GM12873 (cell line): ENCODE measurements around the gene GCSH.

ENCODE experiments used
- TF ChIP-seq, protein P1 (sequence below): IDR thresholded peaks from 2 replicates; pipeline ENCODE4 v1.5.1; 2012; ENCODE audit warnings: low read depth, mild to moderate bottlenecking, moderate library complexity, low read length, control low read depth; ENCODE audit not compliant: insufficient read depth; ENCODE audit errors: missing control alignments

Gene GCSH

GRCh38 chr16:81066681-81067080 lies 29.5 kb downstream of the GCSH start:
- TF ChIP-seq, protein P1, sequence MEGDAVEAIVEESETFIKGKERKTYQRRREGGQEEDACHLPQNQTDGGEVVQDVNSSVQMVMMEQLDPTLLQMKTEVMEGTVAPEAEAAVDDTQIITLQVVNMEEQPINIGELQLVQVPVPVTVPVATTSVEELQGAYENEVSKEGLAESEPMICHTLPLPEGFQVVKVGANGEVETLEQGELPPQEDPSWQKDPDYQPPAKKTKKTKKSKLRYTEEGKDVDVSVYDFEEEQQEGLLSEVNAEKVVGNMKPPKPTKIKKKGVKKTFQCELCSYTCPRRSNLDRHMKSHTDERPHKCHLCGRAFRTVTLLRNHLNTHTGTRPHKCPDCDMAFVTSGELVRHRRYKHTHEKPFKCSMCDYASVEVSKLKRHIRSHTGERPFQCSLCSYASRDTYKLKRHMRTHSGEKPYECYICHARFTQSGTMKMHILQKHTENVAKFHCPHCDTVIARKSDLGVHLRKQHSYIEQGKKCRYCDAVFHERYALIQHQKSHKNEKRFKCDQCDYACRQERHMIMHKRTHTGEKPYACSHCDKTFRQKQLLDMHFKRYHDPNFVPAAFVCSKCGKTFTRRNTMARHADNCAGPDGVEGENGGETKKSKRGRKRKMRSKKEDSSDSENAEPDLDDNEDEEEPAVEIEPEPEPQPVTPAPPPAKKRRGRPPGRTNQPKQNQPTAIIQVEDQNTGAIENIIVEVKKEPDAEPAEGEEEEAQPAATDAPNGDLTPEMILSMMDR = no peak

DNA sequence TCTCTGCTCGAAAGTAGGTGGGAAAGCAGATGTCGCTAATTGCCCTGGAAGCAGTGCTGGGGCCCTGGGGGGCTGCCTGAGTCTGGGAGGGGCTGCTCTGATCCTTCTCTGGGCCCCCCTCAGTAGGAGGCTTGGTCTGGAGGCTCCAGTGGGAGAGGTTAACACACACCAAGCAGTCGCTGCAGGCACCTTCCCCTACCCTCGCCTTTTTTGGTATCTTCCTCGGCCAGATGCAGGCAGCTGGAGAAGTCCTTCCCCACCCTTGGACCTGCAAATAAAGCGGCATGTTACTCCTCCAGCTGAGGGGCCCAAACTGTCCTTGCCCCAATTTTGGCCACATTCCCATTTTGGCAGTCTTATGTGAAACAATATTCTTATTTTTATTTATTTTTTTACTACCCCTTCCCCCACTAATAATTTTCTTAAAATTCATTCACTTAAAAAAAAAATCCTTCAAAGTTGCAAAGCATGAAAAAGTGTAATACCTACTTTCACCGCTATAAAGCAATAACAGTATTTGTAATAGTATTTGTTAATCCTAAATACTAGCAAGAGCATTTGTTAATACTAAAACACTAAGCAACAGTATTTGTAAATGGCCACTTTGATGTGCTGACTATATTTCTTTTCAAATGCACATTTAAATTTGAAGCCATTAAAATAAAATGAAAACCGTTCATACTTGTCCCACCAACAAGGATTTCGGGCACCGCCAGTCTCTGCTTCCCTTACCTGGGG lies 34.2 kb downstream of the GCSH start:
- TF ChIP-seq, protein P1 = no peak

DNA sequence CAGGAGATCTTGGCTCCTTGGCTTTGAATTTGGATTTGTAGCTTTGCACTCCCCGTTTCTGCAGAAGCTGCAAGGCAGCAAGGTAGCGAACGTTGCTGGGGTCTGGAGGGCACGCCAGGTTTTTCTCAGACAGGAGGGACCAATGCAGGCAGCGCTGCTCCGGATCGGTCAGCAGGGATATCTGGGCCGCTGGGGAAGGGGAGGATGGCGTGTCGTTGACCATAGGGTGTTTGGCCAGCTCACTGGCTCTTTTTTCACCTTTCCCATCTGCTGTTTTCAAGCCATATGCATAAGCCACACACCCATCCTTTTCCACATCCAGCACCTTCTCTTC lies 34.9 kb downstream of the GCSH start:
- TF ChIP-seq, protein P1 = no peak

- TF ChIP-seq, protein P1 = no peak
These were observed 35.5 kb downstream of the GCSH start for GRCh38 chr16:81060576-81061306.

DNA sequence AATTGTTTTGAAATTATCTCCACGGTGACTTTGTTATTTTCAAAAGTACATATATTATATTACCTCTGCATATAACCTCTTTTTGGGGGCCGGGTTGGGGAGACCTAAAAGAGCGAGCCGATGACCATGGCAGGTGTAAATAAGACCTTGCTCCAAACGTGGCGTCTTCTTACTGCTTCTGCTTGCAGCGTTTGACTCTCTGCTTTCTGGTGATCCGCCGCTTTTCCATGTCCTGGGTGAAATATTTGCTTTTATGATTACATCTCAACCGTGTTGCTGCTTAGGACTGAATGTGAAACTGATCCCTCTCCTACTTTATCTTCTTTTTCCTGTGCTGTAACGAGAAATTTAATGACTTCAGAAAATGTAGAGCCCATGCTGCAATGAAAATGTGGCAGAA lies 42.4 kb downstream of the GCSH start:
- TF ChIP-seq, protein P1 = no peak

DNA sequence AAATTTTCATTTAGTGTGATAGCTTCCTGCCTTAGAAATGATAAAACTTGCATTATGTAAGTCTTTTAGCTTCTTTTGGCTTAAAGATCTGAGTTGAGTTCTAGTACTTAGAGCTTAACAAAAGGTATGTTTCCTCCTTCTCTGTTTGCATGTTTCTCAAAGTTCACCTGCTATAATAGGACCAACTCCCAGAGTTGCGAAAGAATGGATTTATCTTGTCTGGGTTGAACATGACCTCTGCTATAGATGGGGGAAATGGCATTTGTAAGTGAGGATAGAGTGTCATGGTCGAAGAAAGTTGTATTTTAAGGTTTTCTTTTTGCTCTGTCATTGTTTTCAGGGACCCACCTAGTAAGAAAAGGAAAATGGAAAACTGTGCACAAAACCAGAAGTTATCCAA lies 53.4 kb downstream of the GCSH start:
- TF ChIP-seq, protein P1 = no peak

DNA sequence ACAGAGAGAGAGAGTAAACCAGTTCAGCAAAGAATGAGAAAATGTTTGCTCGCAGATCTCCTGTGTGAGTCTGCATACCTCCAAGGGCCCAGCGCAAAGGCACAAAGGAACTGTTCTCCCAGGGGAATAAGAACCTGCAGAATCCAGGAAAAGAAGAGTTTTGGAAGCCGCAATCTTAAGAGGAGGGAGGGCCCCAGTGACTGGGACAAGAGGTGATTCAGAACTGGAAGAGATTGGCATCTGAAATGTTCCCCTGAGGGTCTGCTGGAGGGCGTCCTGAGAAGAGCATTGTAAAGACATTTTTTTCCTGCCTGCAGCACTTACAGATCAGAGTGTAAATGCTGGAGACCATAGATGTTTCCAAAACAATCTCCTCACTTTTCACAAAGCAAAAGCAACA lies 54.5 kb downstream of the GCSH start:
- TF ChIP-seq, protein P1 = no peak
